Astrocyte (in vitro differentiated cells and primary cell): ENCODE measurements around the gene PHKA2. TPM values are rescaled to one million over a fixed set of nuclear protein-coding genes. Genes with fewer than 3 reads are reported as not detected.

Experiments
- DNase-seq: peaks from one replicate; pipeline ENCODE4 v3.0.0-alpha.2; 2010; ENCODE audit warnings: low read depth
- FAIRE-seq: peaks from 2 replicates; lab custom pipeline; 2011; peaks lifted over from hg19 to GRCh38; lab: Jason Lieb, UNC
- H2AFZ ChIP-seq: 2 replicates; pipeline ENCODE4 v1.6.0; 2012; ENCODE audit warnings: low read depth, low read length, inconsistent platforms
- H3K27ac ChIP-seq: 2 replicates; pipeline ENCODE4 v1.5.1; 2011; ENCODE audit warnings: low read depth, low read length, inconsistent platforms
- H3K27me3 ChIP-seq: 2 replicates; pipeline ENCODE4 v1.6.0; 2011; ENCODE audit warnings: low read length, inconsistent platforms; ENCODE audit not compliant: insufficient read depth
- H3K36me3 ChIP-seq: 2 replicates; pipeline ENCODE4 v1.5.1; 2011; ENCODE audit warnings: low read length, inconsistent platforms; ENCODE audit not compliant: insufficient read depth
- H3K4me1 ChIP-seq: 2 replicates; pipeline ENCODE4 v1.5.1; 2011; ENCODE audit warnings: low read length, inconsistent platforms; ENCODE audit not compliant: insufficient read depth
- H3K4me2 ChIP-seq: 2 replicates; pipeline ENCODE4 v1.6.0; 2012; ENCODE audit warnings: low read length, inconsistent platforms
- H3K4me3 ChIP-seq: 2 replicates; pipeline ENCODE4 v1.5.1; 2011; ENCODE audit warnings: low read depth, mild to moderate bottlenecking, low read length, inconsistent platforms; ENCODE audit not compliant: insufficient read depth
- H3K79me2 ChIP-seq: 2 replicates; pipeline ENCODE4 v1.6.0; 2012; ENCODE audit warnings: mild to moderate bottlenecking, low read length, inconsistent platforms; ENCODE audit not compliant: insufficient read depth
- H3K9ac ChIP-seq: 2 replicates; pipeline ENCODE4 v1.6.0; 2012; ENCODE audit warnings: mild to moderate bottlenecking, low read length, inconsistent platforms
- H3K9me3 ChIP-seq: 2 replicates; pipeline ENCODE4 v1.5.1; 2012; ENCODE audit warnings: low read depth, mild to moderate bottlenecking, low read length, inconsistent platforms; ENCODE audit not compliant: insufficient read depth
- H4K20me1 ChIP-seq: 2 replicates; pipeline ENCODE4 v1.6.0; 2012; ENCODE audit warnings: low read length, inconsistent platforms; ENCODE audit not compliant: insufficient read depth
- H3K27ac Mint-ChIP-seq: one replicate; pipeline ENCODE4 v1.8.0; 2021; ENCODE audit warnings: mild to moderate bottlenecking, mixed read lengths; ENCODE audit not compliant: unreplicated experiment
- H3K27me3 Mint-ChIP-seq: one replicate; pipeline ENCODE4 v1.8.0; 2021; ENCODE audit warnings: low read depth, mixed read lengths; ENCODE audit not compliant: unreplicated experiment
- H3K36me3 Mint-ChIP-seq: one replicate; pipeline ENCODE4 v1.8.0; 2021; ENCODE audit warnings: low read depth, mixed read lengths; ENCODE audit not compliant: unreplicated experiment
- H3K4me1 Mint-ChIP-seq: one replicate; pipeline ENCODE4 v1.8.0; 2021; ENCODE audit warnings: low read depth, mixed read lengths; ENCODE audit not compliant: unreplicated experiment
- H3K4me3 Mint-ChIP-seq: one replicate; pipeline ENCODE4 v1.8.0; 2021; ENCODE audit warnings: mild to moderate bottlenecking, moderate library complexity, mixed read lengths; ENCODE audit not compliant: unreplicated experiment
- H3K9me3 Mint-ChIP-seq: one replicate; pipeline ENCODE4 v1.8.0; 2021; ENCODE audit warnings: mild to moderate bottlenecking, mixed read lengths; ENCODE audit not compliant: unreplicated experiment
- EZH2 ChIP-seq: IDR thresholded peaks from 2 replicates; pipeline ENCODE4 v1.6.1; 2012; ENCODE audit warnings: mild to moderate bottlenecking, low read length, inconsistent platforms; ENCODE audit not compliant: insufficient read depth
- total RNA-seq: library from RNA; stranded (reverse); gene quantifications from 2 replicates; pipeline ENCODE4 v1.2.1, GENCODE V29; 2021
- TF ChIP-seq, protein P1 (sequence below): IDR thresholded peaks from 2 replicates; pipeline ENCODE4 v1.5.1; 2011; ENCODE audit warnings: low read depth, mild to moderate bottlenecking, inconsistent platforms, low read length, moderate library complexity; ENCODE audit not compliant: insufficient read depth

PHKA2 gene
- total RNA-seq, 1 donor from 2014 or later, result 12.4 TPM

DNA sequence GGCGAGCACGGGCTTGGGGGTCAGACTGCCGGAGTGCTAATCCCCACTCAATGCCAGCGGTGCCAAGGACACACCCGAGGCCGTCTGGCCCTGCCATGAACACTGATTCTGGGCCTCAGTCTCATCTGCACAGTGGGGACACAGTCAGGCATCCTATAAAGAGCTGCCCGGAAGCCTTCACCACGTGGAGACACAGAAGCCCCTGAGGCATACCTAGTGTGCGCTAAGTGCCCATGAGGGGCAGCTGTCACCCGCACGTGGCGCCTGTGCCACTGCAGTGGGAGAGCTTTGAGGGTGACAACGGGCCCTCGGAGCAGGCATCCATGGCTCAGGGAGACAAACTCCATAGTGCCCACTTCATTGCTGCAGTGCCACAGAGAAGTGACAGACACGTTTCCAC, 86.3 kb downstream of the PHKA2 start:
- DNase-seq, result no peak
- TF ChIP-seq EZH2, result no peak
- TF ChIP-seq, protein P1, sequence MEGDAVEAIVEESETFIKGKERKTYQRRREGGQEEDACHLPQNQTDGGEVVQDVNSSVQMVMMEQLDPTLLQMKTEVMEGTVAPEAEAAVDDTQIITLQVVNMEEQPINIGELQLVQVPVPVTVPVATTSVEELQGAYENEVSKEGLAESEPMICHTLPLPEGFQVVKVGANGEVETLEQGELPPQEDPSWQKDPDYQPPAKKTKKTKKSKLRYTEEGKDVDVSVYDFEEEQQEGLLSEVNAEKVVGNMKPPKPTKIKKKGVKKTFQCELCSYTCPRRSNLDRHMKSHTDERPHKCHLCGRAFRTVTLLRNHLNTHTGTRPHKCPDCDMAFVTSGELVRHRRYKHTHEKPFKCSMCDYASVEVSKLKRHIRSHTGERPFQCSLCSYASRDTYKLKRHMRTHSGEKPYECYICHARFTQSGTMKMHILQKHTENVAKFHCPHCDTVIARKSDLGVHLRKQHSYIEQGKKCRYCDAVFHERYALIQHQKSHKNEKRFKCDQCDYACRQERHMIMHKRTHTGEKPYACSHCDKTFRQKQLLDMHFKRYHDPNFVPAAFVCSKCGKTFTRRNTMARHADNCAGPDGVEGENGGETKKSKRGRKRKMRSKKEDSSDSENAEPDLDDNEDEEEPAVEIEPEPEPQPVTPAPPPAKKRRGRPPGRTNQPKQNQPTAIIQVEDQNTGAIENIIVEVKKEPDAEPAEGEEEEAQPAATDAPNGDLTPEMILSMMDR, result no peak
- H3K4me3 Mint-ChIP-seq, result no peak overlapping the region
- no peaks in the 10 kb centered on the region for H3K79me2 ChIP-seq
- no peaks in the 10 kb centered on the region for H3K9me3 ChIP-seq
- no peaks in the 10 kb centered on the region for H3K27me3 ChIP-seq
- H3K4me1 ChIP-seq, result no peaks in the 10 kb centered on the region
- H3K4me3 ChIP-seq, result no peak overlapping the region
- no peak overlapping the region for H2AFZ ChIP-seq
- no peaks in the 10 kb centered on the region for H3K4me1 Mint-ChIP-seq
- no peaks in the 10 kb centered on the region for H3K9me3 Mint-ChIP-seq
- FAIRE-seq, result no peak
- no peaks in the 10 kb centered on the region for H3K27me3 Mint-ChIP-seq
- no peaks in the 10 kb centered on the region for H3K36me3 ChIP-seq
- H3K4me2 ChIP-seq, result no peak overlapping the region
- peaks cover 2% of the 10 kb centered on the region for H3K36me3 Mint-ChIP-seq
- H3K27ac ChIP-seq, result no peak overlapping the region
- no peak overlapping the region for H3K27ac Mint-ChIP-seq
- no peaks in the 10 kb centered on the region for H4K20me1 ChIP-seq
- no peak overlapping the region for H3K9ac ChIP-seq

DNA sequence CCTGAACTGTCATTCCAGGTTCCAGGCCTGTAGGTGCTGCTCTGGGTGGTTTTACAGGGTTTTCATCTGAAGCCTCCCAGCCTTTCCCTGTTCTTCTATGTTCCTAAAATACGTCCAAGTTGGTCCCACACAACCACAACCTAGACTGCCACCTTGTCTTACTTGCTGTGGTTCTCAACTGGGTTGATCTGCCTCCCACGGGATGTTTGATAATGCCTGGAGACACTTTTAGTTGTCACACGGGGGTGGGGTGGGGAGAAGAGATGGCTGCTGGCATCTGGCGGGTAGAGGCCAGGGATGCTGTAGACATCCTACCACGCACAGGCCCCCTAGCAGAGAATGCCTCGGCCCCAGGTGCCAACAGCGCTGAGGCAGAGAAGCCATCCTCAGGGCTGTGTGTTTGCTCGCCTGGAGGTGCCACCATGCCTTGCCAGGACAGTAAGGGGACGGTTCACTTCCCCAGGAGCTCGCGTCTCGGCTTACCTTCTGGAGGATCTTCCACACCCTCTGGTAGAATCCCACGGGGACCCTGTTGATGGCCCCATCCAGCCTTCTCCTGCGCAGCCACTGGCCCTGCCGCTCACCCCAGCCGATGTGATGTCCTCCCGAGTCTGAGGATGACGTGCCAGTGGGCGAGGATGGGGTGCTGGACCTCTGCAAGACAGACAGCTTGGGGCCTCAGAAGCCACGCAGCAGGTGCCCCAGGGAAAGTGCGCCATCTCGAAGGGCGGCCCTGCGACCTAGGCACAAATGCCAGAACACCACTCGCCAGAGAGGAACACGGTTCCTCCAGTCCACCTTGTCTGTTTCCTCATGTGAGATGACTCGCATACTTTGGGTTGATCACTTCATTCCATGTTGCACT, 87.0 kb downstream of the PHKA2 start:
- H3K4me3 Mint-ChIP-seq, result no peak overlapping the region
- Histone ChIP-seq H3K27ac (no peak overlapping the region), H3K36me3 (no peaks in the 10 kb centered on the region), H3K79me2 (no peaks in the 10 kb centered on the region), H2AFZ (no peak overlapping the region), H3K9ac (no peak overlapping the region), H3K4me1 (no peaks in the 10 kb centered on the region), H3K4me2 (no peak overlapping the region), H3K4me3 (no peak overlapping the region), H3K27me3 (no peaks in the 10 kb centered on the region), H3K9me3 (no peaks in the 10 kb centered on the region), H4K20me1 (no peaks in the 10 kb centered on the region)
- TF ChIP-seq, protein P1, result no peak
- no peak for TF ChIP-seq EZH2
- FAIRE-seq (no peak), DNase-seq (no peak)
- H3K9me3 Mint-ChIP-seq, result no peaks in the 10 kb centered on the region
- no peaks in the 10 kb centered on the region for H3K27me3 Mint-ChIP-seq
- no peak overlapping the region for H3K27ac Mint-ChIP-seq
- peaks cover 2% of the 10 kb centered on the region for H3K36me3 Mint-ChIP-seq
- no peaks in the 10 kb centered on the region for H3K4me1 Mint-ChIP-seq
